CD1c-positive myeloid dendritic cell (primary cell): ENCODE measurements around the gene LBHD1.
A peak's percentile ranks its signal among the peaks of the same experiment; 100 is the strongest.
"Not testable (repeated sequence)": the region's sequence is repeated elsewhere in the genome, so short reads cannot be mapped to it uniquely, and the experiment has no call there.

Experiments
- DNase-seq: peaks from one replicate; pipeline ENCODE4 v3.0.0-alpha.2; 2016; ENCODE audit errors: extremely low spot score

LBHD1 gene

GRCh38 chr11:62694455-62695167 lies 22.5 kb upstream of the LBHD1 start:
- peak; percentile 84 for DNase-seq

- not testable (repeated sequence) for DNase-seq
These were observed 21.6 kb upstream of the LBHD1 start for GRCh38 chr11:62693624-62694023.

- DNase-seq = no peak
These were observed 17.5 kb upstream of the LBHD1 start, which contains the start of gene LRRN4CL for GRCh38 chr11:62689421-62690183. LRRN4CL (minus strand) TSS chr11:62689530; CDS start chr11:62688508, 1,022 bp downstream.

GRCh38 chr11:62688491-62688890 lies 16.4 kb upstream of the LBHD1 start:
- DNase-seq = no peak

GRCh38 chr11:62687508-62688396 lies 15.7 kb upstream of the LBHD1 start:
- DNase-seq = no peak

- no peak for DNase-seq
These were observed 10.5 kb upstream of the LBHD1 start for GRCh38 chr11:62682518-62682917.

GRCh38 chr11:62680825-62681240 lies 8.8 kb upstream of the LBHD1 start:
- peak; percentile 64 for DNase-seq

GRCh38 chr11:62678770-62679696 lies 7.0 kb upstream of the LBHD1 start, which contains the start of gene UBXN1:
UBXN1 (minus strand) TSS chr11:62679073; CDS start chr11:62678923, 150 bp downstream.
- peak; percentile 98 for DNase-seq

GRCh38 chr11:62678433-62678769 lies 6.3 kb upstream of the LBHD1 start:
- no peak for DNase-seq

GRCh38 chr11:62677714-62678113 lies 5.6 kb upstream of the LBHD1 start:
- no peak for DNase-seq

- no peak for DNase-seq
These were observed 5.1 kb upstream of the LBHD1 start for GRCh38 chr11:62677156-62677555.

GRCh38 chr11:62676698-62677097 lies 4.6 kb upstream of the LBHD1 start:
- no peak for DNase-seq

GRCh38 chr11:62675415-62675814 lies 3.3 kb upstream of the LBHD1 start:
- not testable (repeated sequence) for DNase-seq

GRCh38 chr11:62673196-62673525 lies 1.1 kb upstream of the LBHD1 start:
- DNase-seq = no peak

- DNase-seq = no peak
These were observed 845 bp downstream of the LBHD1 start for GRCh38 chr11:62671236-62671607.

GRCh38 chr11:62669420-62670161 lies 2.5 kb downstream of the LBHD1 start:
- no peak for DNase-seq

- no peak for DNase-seq
These were observed 4.6 kb downstream of the LBHD1 start for GRCh38 chr11:62667460-62667859.

GRCh38 chr11:62666259-62666926 lies 5.7 kb downstream of the LBHD1 start:
- DNase-seq = no peak

- DNase-seq = peak; percentile 61
These were observed 6.3 kb downstream of the LBHD1 start for GRCh38 chr11:62665599-62666258.
